HT-29 (cell line): ENCODE measurements around the gene MED19. TPM values are rescaled to one million over a fixed set of nuclear protein-coding genes. Genes with fewer than 3 reads are reported as not detected.

Experiments
- small RNA-seq: library from RNA; depleted of rRNA; stranded (forward); fragments of <200 nt; gene quantifications from one replicate; pipeline ENCODE3, GENCODE V24; 2014
- total RNA-seq: library from RNA; depleted of rRNA; stranded (reverse); fragments of >200 nt; shearing (Covaris generic); gene quantifications from 2 replicates; pipeline ENCODE4 v1.2.3, GENCODE V29; 2014; rRNA removed

The MED19 gene
- total RNA-seq, 1 experiment from 2014 or later = 28.9 TPM

Small RNA genes lying within 50 kb of the gene (small RNA-seq; reads per million reads assigned to genes)
- gene TMX2-CTNND1 = not detected

Other genes with a start within 250 kb of the MED19 start
- gene SLC43A1, start 196.5 kb downstream of the MED19 start, total RNA-seq = 47.7 and 60.8 TPM in 2 replicates
- 133 and 143 TPM in 2 replicates for gene TIMM10, start 181.5 kb downstream of the MED19 start, total RNA-seq
- gene SMTNL1, start 174.6 kb downstream of the MED19 start, total RNA-seq = not detected in 2 replicates
- 1.3 and 3.5 TPM in 2 replicates for gene UBE2L6, start 144.5 kb downstream of the MED19 start, total RNA-seq
- gene SERPING1, start 114.5 kb downstream of the MED19 start, total RNA-seq = not detected in 2 replicates
- gene YPEL4, start 62.3 kb downstream of the MED19 start, total RNA-seq = not detected in 2 replicates
- 19.1 and 19.8 TPM in 2 replicates for gene CLP1, start 54.5 kb downstream of the MED19 start, total RNA-seq
- 63.0 and 65.9 TPM in 2 replicates for gene ZDHHC5, start 44.1 kb downstream of the MED19 start, total RNA-seq
- gene TMX2, start 378 bp upstream of the MED19 start, total RNA-seq = 148 and 150 TPM in 2 replicates
- 352 and 413 TPM in 2 replicates for gene SELENOH, start 29.3 kb upstream of the MED19 start, total RNA-seq
- not detected in 2 replicates for gene BTBD18, start 39.6 kb upstream of the MED19 start, total RNA-seq
- gene CTNND1, start 49.6 kb upstream of the MED19 start, total RNA-seq = 134 and 185 TPM in 2 replicates